Ureter (tissue), 1 donor: ENCODE results near the gene SORBS1. TPM values are rescaled to one million over a fixed set of nuclear protein-coding genes. Genes with fewer than 3 reads are reported as not detected.

Source experiments
- DNase-seq: peaks from one replicate; pipeline ENCODE4 v3.0.0-alpha.2; 2020; ENCODE audit warnings: low spot score
- total RNA-seq: library from RNA; stranded (reverse); gene quantifications from one replicate; pipeline ENCODE4 v1.2.4, GENCODE V29; 2023
- donor health status: DM: yes; HTN: yes; CAD: no.

SORBS1 gene
- total RNA-seq, 1 donor from 2014 or later = 347 TPM

DNA sequence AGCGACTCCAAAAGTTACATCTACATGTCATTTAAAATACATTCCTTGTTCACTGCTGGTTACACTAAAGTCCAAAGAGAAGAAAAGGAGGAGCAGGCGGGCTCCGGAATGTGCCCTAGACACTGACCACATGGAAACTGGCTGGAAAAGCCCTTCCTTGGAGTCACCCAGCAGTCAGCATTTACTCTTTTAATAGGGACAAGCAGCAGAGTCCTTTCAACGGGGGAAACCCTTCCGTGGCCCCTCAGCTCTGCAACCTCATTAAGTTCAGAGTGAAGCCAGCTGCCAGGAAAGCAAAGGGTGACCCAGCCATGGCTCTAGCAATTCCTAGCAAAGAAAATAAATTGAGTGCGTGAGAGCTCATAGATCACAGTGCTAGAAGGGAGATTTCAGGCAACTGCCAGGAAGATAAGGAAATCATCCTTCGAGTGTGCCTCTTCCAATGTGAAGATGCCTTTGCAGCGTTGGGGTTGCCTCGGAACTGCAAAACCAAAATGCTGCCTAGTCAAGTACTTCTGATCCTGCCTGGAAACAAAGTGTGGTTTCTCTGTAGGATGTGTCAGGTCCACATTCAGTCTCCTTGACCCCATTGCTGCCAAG lies 101.6 kb downstream of the SORBS1 start:
- peak; percentile 68 for DNase-seq

DNA sequence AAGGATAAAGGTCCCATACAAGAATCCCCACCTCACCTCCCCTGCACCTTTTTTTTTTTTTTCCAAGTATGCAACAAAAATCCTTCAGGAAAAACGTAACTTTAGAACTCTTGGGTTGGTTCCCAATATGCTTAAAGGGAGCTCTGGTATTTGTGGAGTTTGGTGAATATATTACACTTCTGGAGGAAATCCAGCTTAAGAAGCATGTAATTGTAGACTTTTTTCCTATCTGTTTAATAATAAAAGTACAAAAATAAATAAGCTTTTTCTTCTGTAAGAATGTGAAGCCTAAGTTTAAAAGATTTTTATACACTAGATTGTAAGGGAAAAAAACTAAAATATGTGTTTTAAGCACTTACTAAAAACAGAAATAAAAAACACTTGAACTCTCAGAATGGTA lies 102.3 kb downstream of the SORBS1 start:
- no peak for DNase-seq

DNA sequence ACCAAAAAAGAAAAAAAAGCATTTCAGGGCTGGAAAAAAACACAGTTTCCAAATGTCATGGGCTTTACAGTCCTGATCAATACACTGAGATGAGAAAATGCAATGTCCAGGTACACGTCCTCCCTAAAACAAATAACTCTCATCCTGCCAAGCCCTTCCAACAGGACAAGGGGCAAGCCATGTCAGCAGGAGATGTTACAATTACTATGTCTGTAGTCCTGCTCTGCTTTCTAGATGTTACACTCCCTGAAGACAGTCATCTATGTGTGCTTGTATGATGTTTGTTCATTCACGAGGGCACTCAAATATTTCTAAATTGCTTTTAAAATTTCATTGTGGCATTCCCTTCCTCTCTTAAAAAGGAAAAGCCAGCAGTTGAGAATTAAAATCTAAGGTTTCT lies 103.2 kb downstream of the SORBS1 start:
- DNase-seq = no peak

DNA sequence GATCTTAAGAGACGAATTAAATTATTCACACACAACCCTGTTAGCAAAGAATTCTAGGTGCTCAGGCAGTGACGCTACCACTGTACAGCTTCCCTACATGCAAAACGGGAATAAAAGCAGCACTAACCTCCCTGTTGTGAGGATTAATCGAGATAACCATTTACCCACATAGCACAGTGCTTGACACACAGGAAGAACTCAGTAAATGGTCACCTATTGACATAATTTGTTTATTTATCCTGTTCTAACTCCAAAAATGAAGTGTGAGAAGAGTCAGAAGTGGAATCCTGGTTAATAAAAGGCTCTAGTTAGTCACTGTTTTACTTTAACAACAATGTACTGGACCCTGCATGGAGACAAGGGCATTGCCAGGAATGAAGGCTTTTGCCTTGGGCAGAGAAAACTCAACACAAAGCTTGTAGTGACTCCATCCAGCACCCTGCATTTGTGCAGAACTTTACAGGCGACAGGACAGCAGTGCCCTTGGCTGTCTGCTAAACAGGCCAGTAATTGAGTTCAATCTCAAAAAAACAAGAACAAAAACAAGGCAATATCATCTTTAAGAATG lies 103.8 kb downstream of the SORBS1 start:
- no peak for DNase-seq

DNA sequence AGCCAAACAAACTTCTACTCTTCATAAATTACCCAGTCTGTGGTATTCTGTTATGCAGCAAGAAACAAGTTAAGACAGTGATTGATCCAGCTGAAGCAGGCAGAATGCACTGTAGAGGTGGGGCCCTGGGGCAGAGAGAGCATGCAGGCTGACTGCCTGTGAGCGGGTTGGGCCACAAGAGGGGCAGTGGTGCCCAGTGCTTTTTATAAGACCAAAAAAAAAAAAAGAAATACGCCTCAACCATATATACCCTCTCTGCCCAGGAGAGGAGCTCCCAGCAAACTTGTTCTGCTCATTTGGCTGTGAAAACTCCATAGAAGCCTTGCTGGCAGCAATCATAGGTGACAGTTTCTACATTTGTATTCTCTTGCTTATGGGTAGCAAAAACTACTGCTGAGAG lies 104.7 kb downstream of the SORBS1 start:
- no peak for DNase-seq

DNA sequence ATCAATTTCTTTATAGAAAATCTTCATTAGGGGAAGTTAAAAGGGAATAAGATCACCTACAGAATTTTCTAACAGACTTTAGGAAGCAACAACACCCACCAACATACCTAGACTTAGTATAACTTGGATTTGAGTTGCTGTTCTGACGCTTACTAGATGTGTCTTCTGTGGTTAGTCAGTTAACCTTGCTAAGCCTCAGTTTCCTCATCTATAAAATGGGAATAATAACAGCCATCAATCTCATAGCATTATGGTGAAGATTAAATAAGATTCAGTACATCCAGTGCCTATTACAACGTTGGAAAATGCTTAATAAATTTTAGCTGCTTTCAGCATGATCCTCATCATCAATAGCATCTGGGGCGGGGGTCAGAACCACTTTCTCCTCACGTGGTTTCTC lies 106.2 kb downstream of the SORBS1 start:
- DNase-seq = no peak

DNA sequence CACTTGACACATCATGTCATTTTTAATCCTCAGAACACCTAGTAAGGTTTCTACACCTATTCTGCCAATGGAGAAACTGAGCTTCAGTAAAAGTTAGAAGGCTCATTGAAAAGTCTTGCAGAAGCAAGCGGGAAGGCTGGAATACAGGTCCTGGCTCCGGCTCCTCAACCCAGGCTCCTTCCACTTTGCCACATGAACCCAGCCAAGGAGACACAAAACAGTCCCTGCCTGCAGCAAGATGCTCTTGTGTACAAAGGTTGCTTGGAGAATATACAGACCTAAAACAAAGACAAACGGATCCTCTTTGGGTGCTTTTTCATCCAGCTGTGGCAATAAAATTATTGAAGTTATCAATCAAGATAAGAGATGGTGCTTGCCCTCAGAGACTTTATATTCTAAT lies 106.8 kb downstream of the SORBS1 start:
- no peak for DNase-seq

DNA sequence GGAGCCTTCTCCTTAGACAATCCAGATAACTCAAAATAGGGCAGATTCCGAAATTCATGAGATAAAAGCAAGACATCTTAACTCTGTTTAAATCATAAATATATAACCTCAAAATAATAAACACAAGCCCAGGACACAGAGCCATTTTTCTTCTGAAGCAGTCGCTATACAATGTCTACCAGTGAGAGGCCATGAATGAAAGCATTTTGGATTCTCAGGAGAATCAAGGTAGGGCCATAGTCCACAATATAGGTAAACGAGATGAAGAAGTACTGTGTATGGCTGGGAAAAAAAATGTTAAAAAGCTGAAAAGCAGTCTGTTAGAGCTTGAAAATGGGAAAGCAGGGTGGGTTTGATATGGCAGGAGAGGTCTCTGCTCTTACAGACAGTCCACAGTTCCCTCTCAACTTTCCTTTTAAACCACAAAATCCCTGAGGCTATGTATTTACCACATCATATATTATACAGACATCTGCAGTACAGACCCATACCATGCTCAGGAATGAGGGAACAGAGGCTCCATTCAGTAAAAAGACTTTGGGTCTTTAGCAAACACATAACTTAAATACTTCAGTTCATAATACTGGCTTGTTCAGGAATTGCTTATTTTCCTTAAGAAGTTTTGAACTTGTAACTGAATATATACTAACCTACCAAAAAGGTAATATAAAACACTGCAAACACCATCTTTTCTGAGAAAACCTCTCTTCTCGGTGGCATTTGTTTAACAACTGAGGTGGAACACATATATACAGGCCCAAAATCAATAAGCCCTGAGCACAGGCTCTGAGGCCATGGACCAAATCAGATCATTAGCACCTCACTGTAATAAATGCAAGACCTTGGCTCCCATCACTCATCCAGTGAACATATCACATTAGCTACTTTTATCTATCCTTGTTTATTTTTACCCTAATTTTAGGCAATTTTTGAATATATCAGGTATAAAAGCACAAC lies 109.3 kb downstream of the SORBS1 start:
- no peak for DNase-seq

DNA sequence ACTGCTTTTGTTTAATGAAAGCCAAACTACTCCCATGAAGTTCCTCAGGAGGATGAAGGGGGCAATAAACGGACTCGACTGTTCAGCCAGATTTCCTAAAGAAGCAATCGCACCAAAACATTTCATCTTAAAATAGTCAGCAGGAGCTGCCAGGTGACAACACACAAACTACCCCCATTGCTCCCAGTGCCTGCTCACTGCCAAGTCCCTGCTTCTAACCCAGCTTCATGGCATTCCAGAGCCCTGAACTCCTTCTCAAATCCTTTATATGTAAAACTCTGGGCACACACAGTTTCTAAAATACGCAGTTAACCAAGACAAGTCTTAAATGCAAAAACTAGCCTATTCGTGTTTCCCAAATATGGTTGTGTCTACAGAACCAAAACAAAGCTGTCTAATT lies 110.0 kb downstream of the SORBS1 start:
- no peak for DNase-seq

DNA sequence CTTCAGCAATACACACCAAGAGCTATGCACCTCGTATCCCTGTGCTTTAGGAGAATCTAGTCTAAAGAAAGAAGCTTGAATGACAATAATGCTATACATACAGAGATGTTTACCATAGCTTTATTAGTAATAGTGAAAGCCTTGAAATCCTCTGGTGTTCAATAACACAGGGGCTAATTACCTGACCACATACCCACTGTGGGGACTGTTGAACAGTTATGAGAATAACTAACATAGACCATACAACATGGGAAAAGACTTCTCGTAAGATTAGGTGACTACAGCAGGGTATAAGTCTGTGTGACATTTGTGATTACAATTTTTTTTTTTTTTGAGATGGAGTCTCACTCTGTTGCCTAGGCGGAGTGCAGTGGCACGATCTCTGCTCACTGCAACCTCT lies 111.0 kb downstream of the SORBS1 start:
- no peak for DNase-seq

DNA sequence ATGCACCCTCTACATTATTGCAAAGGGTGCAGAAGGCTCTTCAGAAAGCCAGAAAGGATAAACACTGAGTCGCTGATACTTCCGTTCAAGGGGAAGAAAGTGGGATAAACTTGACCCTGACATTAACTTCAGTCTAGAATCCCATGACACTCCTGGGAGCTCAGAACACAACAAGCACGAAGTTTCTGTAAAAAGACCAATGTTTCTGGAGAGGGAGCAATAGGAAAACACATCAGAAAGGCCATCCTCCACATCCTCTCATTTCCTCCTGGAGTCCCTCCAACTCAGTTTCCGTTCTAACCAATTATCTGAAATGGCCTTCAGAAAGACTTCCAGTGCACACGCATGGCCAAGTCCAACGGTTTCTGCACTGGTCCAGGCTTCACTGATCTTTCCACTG lies 113.5 kb downstream of the SORBS1 start:
- DNase-seq = no peak

DNA sequence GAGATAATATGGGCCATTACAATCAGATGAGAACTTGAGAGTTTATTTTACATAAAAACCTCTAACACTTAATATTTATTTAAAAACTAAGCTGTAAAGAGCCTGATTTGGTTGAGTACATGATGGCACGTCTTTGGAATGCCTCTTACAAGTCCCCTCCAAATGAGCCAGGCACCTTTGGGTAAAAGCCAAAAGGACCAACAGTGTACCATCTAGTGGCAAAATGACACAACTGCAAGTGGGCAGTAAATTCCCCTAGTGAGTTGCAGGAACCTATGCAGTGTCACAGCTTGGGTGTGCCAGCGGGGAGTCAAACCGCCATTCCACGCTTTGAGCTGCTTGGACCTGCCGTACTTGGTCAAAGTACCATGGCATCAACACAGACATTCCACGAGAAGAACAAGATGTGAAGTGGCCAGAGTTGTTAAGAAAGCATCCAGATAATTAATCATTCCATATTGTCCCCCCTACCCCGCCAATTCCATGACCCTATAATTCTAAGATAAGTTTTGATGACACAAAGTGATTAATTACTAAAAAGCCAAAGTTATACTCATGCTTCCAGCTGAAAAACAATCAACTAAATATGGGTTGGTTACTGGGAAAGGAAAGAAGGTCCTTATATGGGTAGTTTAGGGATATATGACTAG lies 115.2 kb downstream of the SORBS1 start:
- peak; percentile 80 for DNase-seq

DNA sequence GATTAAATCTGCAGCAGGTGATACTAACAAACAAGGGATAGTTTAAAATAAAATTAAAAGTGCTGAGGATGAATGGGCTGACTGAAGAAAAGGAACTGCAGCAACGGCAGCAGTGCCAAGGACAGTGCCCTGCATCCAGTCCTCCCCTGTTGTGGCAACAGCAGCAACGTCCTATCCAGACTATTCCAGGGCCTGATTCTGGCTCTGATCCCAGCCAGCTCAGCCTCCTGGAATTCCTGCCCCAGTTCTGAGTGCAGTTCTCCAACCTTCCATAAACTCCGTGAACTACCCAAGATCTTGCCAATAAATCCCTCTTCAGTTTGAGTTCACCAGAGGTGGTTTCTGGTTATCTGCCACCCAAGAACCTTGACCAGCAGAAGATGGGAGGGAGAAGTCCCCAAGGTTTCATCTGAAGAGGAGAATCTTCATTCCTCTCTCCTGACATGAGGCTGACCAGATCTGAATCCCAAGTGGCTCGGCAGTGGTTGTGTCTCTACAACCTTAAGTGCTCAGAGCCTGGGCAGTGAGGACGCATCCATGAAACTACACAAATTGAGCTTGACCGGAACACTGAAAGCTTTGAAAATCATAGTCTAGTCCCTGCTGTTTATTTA lies 115.8 kb downstream of the SORBS1 start:
- peak; percentile 72 for DNase-seq

DNA sequence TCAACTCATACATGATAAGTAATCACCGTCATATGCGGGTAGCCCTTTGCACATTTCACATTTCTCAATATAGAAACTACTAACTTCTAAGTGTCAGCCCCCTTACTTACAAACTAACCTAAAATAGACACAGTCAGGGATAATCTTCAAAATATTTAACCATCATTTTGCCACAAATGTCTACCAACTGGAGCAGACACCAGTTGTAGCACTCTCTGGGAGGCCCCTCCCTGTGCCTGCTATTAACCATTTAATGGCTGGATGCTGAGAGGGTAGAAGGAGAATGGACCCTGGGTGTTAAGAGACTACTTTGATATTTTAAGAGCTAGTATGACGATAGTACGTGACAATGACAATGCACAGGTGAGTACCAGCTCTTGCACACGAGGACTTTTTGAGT lies 116.4 kb downstream of the SORBS1 start:
- DNase-seq = no peak

DNA sequence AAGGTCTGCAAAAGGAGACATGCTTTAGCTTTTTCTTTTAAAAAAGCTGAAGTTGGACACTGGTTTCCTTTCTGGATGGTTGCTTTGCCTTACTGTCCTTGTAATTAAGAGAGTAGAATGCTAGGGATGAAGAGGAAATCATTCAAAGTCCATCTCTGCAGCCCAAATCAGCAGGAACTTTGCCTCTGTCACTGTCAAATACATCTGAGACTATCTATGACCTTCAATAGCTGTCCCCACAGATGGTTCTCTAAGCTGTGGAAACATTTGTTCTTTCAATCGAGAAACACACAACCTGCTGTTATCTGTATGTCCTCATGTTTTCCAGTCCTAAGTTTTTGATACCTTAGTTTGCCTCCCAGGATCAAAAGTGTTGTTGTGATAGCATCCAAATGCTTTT lies 117.5 kb downstream of the SORBS1 start:
- DNase-seq = no peak

DNA sequence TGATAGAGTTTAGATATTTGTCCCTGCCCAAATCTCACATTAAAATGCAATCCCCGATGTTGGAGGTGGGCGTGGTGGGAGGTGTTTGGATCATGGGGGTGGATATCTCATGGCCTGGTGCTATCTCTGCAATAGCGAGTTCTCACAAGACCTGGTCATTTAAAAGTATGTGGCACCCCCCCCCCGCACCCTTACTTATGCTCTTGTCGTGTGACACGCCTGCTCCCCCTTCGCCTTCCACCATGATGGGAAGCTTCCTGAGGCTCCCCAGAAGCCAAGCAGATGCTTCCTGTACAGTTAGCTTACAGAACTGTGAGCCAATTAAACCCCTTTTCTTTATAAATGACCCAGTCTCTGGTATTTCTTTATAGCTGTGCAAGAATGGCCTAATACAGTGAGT lies 118.8 kb downstream of the SORBS1 start:
- no peak for DNase-seq

DNA sequence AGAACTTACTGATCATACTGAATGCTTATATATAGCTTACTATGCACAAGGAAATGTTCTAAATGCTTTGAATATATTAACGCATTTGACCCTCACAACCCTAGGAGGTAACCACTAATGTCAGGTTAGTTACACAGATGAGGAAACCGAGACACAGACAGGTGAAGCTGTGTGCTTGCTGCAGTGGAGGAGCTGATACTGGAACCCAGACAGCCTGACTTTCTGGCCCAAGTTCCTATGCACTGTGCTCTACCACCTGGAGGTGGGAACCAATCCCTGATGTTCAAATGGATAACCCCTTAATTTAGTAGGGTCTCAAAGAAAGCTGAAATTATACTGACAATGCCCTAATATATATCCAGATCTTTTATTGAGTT lies 119.6 kb downstream of the SORBS1 start:
- DNase-seq = no peak

DNA sequence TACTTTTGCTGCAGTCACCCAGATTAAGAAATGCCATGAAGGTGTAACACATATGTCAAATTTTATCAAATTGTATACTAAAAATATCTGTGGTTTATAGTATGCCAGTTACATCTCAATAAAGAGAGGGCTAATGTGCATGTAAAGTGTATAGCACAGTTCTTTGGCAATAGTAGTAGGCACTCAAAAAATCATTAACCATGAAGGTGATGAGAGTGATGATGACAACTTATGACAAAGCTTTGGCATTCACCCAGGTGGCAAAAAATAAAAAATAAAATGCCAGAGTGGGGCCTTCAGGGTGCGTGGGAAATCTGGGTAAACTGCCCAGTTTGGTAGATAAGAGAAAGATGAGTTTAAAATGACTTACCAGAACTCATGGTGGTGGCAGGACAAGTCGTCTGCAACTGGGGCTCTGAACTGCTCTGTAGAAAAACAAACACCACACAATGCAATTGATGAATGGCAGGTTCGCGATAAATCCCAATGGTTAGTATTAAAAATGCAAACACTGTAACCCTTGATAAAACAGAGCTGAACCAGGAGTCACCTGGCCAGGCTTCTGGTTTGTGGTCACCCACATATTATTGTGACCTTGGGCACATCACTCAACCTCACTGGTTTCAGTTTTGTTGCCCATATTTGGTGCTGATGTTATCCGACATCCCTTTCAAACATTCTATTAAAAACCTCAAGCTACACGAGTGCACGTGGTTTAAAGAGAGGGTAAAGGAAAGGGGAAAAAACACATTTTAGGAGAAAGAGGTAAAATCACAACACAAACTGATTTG lies 120.2 kb downstream of the SORBS1 start:
- no peak for DNase-seq

DNA sequence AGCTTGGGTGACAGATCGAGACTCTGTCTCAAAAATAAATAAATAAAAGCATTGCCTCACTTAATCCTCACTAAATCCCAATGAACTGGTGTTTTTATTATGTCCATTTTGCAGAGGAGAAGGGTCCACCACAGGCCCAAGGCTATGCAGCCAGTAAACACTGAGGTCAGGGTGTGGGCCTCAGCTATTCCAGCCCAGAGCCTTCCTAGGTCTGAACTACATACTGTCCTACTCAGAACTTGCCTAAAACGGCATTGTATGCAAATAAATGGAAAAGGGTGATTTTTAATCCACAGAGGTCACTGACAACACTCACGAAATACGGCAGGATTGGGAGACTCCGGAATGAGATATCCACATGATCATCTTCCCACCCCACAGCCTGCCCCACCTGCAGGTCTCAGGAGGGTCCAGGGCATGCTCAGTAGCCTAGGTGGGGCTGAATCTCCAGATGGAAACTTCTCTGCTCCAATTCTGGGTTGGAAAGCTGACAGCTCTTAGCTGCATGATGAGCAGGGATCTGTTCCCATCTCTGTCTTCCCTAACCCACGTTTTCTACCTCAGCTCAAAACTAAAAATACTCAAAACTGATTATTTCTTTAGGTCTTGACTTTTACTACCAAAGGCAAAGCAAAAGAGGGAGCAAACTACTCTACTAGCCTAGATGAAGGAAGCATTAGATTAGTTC lies 121.0 kb downstream of the SORBS1 start:
- no peak for DNase-seq

DNA sequence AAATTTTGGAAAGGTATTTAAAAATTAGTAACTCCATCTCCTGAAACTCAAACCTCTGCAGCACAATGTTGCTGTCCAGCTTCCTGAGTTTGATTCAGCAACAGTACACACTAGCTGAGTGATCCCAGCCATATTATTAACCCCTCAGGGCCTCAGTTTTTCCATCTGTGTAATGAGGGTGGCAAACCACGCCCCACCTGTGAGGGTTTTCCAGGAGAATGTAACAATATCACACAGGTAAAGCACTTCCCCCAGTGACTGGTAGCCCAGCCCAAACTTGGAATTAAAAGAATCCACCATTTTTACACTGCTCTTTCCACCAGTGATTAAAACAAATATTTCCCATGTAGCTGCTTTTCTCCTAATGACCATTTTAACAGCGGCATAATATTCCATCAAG lies 122.4 kb downstream of the SORBS1 start:
- no peak for DNase-seq

DNA sequence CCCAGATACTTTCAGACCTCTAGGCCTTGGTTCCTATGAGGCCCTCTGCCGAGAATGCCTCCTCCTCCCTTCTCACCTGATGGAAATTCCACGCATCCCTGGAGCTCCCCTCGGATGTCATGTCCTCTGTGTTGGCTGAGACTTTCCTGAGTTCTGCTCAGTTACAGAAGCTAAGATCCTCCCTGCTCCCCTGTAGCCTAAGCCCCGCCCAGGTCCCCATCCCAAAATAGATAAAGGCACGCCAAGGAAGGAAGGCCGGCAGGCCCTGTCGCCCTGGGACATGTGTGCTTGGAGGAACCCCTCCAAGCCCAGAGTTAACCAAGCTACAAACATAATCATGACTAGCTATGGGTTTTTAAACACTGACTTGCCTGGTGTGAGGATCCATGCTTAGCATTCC lies 123.5 kb downstream of the SORBS1 start:
- DNase-seq = no peak
